CD4-positive, alpha-beta T cell treated with Interleukin-17A for 1 hour (primary cell): ENCODE measurements around the gene BRI3BP.

ENCODE experiments used
- DNase-seq: peaks from one replicate; pipeline ENCODE4 v3.0.0-alpha.2; 2020

The BRI3BP gene, protein sequence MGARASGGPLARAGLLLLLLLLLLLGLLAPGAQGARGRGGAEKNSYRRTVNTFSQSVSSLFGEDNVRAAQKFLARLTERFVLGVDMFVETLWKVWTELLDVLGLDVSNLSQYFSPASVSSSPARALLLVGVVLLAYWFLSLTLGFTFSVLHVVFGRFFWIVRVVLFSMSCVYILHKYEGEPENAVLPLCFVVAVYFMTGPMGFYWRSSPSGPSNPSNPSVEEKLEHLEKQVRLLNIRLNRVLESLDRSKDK

DNA sequence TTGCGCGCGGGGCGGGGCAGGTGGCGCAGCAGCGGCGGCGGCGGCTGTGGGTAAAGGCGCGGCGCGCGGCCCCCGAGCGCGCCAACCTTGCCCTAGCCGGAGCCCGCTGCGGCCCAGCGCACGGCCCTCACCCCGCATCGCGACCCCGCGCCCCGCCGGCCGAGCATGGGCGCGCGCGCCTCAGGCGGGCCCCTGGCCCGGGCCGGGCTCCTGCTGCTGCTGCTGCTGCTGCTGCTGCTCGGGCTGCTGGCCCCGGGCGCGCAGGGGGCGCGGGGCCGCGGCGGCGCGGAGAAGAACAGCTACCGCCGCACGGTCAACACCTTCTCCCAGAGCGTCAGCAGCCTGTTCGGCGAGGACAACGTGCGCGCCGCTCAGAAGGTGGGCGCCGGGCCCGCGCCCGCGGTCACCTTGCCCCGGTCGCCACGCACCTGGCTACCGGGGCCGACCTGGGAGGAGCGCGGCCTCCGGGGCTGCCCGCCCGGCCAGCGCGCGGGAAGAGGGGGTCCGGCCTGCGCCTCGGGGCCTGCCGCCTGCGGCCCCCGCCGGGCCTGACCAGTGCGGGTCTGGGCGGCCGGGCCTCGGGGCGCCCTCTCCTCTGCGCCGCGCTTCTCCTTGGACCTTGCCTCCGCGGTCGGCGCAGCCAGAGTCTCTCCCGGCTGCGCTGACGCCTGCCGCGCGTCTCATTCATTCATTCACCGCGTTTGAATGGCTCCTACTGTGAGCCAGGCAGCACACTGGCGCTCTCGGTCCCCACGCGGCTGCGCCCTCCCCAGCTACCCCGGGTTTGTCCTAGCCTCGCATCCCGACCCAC, at the start of gene BRI3BP:
Gene BRI3BP (plus strand): TSS at position 20 of the 811 bp plus-strand sequence. CDS start 146 bp downstream, at position 166.
- no peak for DNase-seq

DNA sequence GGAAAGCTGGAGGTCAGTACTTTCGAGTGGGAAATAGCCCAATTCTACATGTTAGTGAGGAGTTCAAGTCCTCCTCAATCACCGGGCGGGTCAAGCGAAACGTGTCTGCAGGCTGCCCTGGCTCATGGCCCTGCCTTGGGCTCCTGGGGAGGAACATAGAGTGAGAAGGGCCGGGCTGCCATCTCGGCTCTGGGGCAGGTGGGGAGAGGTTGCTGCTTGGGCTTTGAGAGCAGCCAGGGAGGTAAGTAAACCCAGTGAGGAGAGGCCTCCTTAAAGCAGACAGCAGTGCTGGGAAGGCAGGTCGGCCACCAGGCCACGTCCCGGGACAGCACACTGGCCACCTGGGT, 47.0 kb upstream of the BRI3BP start:
- no peak for DNase-seq

DNA sequence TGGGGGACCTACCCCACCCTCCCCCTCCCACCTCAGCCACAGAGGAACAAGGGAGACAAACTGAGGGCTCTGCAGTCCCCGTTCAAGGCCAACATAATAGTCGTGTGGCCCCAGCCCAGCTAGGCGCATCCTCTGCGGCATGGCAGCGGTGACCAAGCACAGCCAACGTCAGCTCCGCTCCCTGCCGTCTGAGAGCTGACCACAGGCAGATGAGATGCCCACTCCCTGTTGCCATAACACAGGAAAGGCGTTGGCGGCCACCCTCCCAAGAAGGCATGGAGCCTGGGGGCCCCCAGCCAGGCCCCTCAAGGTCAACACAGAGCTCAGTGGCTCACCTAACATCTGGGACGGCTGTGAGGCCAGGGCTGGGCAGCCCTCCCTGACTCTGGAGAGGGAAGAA, 46.4 kb upstream of the BRI3BP start:
- no peak for DNase-seq

DNA sequence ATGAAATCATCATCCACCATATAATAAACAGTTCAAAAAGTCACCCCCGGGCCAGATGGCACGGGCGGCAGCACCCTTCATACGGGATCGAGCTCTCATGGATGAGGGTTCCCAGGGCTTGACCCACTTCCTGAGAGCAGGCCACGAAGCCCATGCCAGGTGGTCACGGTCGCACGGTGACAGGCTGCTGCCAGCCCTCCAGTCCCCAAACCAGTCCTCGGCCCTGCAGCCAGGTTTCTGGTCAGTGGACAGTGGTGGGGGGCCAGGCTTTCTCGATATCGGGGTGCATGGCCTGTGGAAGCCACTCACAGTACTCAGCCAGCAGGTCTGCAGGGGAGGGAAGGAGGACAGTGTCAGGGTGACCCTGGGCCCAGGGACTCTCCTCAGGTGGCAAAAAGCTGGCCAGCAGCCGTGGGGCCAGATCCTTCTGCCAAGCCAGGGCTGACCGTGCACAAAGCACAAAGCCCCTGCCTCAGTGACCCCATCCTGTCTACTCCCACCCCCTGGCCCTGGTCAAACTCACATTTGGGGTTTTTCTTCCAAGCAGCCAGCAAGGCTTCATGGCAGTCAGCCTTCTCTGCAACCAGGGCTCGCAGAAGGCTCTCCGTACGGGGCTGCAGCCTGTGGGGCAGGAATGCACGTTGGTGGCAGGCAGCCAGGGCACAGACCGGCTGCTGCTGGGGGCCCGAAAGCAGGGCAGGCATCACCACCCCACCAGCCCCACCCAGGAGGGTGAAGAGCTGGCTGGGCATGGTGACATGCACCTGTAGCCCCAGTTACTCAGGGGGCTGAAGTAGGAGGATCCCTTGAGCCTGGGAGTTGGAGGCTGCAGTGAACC, 45.7 kb upstream of the BRI3BP start:
- DNase-seq, result no peak

DNA sequence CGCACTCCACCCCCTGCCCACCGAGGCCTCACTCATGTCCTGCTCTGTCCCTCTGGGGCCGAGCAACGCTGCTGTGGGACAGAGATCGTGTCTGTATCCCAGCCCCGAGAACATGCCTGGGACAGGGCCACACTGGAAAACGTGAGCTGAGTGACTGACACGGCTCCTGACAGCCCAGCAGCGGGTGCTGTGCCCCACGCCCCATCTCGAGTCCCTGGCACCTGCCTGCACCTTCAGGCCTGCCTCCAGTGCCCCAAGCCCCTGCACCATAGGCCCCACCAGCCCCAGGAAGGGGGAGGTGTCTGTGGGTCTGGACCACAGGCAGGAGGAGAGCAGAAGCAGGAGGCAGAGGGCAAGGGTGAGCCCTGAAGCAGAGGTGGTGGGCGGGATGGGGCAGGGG, 44.4 kb upstream of the BRI3BP start:
- no peak for DNase-seq

DNA sequence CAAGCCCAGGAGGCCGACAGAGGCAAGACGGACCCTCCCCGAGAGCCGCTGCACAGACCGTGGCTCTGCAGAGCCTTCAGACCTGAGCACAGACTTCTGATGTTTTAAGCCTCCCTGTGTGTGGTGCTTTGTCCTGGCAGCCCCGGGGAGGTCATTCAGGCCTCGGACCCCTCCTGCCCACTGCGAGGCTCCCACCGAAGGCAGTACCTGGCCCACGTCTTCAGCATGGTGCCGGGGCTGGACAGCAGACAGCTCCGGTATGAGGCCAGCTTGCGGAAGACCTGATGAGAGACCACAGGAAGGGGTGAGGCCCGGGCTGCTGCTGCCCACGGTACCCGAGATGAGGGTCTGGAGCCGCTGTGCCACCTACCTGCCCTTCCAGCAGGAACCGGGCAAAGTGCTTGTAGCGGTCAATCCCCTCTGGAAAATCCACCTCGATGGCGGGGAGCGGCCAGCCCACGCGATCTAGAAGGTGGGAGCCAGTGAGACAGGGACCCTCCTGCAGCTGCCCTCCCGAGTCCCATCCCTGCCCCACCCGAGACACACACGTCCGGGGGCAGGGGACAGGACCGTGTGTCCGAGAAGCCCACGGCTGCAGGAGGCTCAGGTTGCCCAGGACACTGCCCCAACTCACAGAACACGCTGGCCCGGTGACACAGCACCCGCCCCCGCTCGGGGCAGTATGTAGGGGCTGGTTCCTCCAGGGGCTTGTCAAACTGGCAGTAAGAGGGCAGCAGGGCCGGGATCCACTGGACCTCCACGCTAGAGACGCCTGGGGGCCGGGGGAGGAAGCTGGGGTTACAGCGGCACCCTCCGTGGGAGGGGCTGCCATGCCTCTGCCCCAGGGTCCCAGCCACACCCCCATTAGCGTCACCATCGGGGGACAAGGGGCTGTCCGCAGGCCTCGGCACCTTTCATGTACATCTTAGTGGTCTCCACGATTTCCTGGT, 43.4 kb upstream of the BRI3BP start:
- no peak for DNase-seq

DNA sequence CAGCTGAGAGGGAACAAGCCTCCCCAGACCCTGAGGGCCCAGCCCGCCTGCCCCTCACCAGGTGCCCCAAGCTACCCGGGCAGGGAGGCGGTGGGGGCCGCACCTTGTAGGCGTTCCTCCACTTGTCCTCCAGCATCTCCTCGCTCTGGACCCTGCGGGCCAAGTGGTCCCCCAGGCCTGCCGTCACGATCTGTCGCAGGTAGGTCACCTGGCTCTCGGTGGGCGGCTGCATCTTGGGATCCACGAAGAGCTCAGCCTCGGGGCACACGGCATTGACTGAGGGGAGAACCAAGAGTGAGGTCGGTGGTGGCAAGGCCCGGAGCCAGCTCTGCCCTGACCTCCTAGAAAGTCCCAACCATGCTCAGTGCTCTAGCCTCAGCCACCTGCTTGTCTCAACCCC, 41.1 kb upstream of the BRI3BP start:
- no peak for DNase-seq

DNA sequence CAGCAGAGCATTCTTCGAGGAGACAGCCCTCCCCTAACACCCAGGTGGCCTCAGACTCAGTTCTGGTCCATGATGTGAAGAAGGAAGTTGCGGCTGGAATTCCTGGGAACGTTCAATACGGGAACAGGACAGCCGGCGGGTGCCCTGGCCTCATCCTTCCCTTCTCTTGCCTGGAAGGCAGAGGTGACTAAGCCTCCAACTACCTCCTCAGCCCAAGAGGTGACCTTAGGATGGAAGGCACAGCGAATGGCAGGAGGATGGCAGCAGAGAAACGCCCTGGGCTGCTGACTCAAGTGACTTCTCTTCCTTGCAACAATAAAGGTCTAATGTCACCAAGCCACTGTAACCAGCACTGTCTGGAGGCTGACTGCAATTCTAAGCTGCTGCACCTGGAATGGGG, 40.6 kb upstream of the BRI3BP start:
- no peak for DNase-seq

DNA sequence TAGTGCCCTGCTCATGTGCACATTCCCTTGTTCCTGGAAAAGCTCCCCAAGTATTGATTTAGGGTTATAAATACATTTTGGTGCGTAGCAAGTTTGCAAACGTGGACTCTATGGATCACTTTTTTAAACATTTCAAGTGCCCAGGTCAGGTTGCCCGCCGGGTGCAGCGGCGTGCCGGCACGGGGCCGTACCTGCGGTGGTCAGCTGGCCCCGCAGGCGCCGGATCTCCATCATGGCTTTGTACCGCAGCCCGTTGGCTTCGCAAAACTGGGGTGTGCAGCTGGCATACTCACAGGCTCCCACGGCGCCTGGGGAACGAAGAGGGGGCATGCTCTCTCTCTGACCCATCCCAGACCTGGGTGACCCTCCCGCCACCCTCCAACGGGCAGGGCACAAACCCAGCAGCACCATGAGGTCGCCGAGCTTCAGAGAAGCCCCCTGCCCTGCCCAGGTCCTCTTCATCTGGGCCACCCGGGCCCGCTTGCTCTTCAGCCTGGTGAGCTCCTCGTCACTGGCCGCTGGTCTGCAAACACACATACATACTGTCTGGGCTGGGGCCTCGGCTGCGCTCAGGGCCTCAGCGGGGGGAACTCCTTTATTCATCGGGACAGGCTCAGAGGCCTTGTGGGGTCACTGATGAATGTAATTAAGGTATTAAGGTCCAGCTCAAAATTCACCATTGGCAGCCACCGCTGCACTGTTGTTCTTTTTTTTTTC, 39.6 kb upstream of the BRI3BP start:
- DNase-seq, result no peak

DNA sequence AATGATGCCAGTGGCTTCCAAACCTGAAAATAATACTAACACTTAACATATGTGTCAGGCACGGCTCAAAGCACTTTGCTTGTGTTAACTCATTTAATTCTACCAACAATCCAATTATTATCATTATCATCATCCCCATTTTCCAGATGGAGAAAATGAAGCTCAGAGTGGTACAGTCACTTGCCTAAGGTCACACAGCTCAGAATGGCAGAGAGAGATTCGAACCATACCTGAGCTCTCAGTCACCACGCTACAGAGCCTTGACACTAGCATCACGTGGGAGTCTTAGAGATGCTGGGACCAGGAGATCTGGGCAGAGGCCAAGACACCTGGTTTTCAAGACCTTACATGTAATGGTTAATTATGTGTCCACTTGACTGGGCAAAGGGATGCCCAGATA, 38.7 kb upstream of the BRI3BP start:
- DNase-seq, result no peak

DNA sequence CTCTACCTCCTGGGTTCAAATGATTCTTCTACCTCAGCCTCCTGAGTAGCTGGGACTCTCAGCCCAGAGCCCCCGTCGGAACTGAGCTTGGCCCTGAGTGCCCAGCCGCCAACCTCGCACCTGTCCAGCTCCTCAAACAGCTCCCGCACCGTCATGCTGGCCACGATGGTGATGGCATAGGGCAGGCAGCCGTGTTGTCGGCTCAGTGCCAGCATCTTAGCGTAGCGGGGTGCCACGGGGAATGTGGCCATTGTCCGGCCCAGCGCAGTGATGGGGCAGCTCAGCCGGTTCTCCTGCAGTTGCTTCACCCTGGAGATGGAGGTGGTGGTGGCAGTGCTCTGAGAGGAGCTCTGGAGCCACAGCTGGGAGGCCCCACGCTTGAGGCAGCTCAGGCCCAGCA, 36.9 kb upstream of the BRI3BP start:
- no peak for DNase-seq

DNA sequence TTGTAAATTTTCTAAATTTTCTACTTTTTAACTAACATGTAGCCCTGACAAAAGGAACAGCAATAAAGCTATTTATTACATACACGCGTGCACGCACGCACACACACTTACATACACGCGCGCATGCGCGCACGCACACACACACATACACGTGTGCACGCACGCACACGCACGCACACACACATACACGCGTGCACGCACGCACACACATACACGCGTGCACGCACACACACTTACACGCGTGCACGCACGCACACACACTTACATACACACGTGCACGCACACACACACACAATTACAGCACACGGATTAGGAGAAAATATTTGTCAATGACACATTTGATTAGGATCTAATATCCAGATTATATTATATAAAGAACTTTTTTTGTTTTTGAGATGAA, 32.4 kb upstream of the BRI3BP start:
- DNase-seq, result no peak

DNA sequence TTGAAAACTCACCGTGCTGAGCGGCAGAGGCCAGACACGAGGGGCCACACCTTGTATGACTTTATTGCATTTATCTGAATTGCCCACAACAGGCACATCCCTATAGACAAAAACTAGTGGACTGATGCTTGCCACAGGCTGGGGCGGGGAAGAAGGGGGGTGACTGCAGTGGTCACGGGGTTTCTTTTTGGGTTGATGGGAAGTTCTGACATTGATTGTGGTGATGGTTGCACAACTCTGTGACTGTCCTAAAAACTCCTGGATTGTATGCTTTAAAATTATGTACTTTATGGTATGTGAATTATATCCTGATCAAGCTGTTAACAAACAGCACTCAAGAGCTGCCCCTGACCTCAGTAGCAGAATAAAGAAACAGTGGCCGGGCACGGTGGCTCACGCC, 30.2 kb upstream of the BRI3BP start:
- no peak for DNase-seq

DNA sequence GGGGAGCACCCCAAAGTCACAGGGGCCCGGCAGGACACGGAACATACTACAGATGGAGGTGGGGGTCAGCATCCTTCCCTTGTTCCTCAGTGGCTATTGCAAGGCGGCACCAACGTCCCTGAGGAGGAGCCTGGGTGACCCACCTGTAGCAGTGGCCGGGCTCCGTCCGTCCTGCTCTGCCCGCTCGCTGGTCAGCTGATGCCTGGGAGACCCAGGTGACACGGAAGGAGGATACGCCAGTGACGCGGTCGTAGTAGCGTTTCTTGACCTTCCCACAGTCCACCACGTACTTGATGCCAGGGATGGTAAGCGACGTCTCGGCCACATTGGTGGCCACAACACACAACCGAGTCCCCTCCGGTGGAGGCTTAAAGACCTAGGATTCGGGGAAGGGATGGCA, 29.2 kb upstream of the BRI3BP start:
- DNase-seq, result no peak

DNA sequence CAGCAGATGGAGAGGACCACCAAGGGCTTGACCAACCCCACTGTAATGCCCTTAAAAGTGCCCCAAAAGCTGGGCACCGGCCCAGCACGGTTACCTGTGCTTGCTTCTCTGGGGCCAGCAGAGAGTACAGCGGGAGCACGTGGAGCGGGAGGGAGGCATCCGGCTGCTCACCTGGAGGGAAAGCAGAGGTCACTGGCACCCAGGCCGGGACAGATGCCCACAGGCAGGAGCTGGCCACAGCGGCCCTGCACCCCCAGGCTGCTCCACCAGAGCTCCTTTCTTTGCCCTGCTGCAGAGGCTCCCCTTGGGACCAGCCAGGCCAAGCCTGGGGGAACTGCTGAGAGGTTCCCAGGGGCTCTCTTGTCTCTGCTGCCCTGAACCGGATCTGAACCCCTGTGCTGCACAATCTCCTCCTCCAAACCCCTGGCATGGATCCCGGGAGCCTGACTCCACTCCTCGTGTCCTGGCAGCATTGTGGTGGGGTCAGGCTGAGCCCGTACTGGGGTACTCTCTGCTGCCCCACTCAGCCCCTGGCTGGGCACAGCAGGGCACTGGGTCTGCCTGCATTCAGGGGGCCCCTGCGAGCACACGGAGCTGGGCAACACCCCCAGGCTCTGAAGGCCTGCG, 28.5 kb upstream of the BRI3BP start:
- DNase-seq, result no peak

DNA sequence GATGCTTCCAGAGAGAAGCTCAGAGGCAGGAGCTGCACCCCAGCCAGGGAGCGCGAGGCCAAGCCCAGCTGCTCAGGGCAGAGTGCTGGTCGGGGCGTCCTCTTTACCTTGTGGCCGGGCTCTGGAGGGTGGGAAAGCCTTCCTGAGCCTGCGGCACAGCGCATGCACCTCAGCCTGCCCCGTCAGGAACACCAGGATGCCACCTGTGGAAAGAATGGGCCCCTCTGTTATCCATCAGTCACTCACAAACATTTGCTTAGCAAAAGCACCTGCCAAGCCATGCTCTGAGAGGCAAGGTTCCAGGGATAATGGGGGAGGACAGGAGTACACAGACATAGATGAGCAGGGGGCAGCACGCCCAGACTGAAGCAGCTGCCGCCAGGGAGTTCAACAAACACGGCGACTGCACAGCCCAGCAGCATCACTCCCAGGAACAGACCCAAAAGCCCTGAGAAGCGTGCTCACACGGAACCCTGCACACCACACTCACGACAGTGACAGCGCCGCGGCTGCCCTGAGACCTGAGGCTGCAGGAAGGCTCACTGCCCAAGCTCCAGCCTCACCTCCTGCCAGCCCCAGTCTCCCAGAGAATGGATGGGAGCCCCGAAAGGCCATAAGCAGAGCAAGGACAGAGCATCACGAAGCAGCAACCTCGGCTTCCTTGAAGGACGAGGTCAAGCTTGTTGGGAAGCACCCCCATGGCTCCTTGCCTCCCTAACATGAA, 26.3 kb upstream of the BRI3BP start:
- no peak for DNase-seq

DNA sequence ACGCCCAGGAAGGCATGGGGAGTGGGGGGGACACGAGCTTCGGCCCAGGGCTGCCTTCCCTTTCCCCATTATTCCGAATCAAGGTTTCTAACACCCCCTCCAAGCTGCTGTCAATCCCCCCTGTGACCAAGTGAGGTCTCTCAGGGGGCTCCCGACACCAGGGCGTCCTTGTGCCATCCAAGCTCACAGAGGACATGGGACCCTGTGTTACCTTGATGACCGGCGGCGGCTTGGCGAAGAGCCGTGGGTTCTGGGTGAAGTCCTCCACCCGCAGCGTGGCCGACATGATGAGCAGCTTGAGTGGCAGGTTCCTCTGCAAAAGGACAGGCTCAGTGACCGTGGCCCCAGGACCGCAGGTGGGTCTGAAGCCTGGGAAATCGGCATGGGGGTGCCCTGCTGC, 24.8 kb upstream of the BRI3BP start:
- DNase-seq, result no peak

DNA sequence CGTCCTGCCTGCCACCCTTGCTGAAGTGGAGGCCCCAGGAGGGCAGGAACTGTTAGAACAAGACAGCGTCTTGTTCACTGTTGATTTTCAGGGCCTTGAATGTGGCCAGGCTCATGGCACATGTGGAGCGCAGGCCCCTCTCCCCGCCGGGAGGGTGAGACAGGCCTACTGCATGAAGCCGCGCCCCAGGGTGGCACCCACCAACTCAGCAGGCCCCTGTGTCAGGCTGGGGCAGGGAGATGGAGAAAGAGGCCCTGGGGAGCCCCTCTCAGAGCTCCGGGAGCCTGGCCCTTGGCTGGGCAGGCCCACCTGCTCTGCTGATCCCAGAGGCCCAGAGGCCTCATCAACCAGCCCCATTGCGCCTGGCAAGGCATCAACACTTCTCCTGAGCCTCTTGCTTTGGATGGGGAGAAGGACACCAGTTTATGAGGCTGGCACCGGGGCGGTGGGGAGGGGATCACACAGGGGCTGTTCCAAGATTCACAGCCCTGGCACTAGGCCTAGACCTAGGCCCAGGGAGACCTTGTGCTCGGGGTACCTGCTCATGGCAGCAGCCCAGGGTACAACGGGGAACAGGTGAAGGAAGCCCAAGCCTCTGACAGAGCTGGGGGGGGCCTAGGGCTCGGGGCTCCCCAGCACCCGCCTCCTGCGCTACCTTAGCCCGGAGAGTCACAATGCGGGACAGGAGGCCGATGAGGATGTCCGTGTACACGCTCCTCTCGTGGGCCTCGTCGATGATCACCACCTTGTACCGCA, 22.6 kb upstream of the BRI3BP start:
- no peak for DNase-seq

DNA sequence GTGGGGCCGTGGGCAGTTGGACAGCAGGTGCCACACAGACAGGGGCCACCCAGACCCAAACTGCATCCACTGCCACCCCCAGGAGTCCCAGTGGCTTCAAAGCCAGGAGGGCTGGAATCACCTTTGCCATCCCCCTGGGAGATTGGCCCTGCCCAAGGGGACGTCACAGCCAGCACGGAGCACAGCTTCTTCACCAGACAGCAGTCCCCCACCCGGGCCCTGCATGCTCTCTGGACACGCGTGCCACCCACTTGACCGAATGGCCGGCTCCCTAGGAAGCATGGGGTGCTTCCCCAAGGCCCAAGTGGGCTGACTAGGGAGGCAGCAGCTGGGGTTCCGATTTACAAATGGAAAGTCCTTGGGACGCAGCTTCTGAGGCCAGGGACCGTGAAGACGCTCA, 21.8 kb upstream of the BRI3BP start:
- no peak for DNase-seq

DNA sequence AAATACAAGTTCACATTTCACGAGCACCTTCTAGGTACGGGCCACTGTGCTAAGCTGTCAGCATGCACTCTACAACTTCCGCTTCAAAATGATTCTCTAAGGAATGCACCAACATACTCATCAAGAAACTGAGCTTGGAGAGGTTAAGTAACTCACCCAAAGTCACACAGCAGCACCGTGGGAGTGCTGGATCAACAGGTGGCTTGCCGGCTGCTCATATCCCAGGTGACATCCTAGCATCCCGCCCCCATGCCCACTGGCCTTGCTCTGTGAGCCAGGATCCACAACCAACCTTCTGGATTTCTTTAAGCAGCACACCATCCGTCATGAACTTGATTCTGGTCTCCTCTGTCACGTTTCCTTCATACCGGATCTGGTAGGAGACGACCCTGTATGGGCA, 21.2 kb upstream of the BRI3BP start:
- no peak for DNase-seq
